K562 (cell line): ENCODE data around the gene HOXB8. TPM values are rescaled to one million over a fixed set of nuclear protein-coding genes. Genes with fewer than 3 reads are reported as not detected.

ENCODE experiments used
- COPS2 ChIP-seq: fragments of 450-650 bp; conservative IDR thresholded peaks from 2 replicates; pipeline ENCODE4 v1.6.1; 2016; ENCODE audit warnings: mild to moderate bottlenecking, moderate library complexity
- CUX1 ChIP-seq: fragments of 200-800 bp; sonication (Bioruptor generic); IDR thresholded peaks from 2 replicates; pipeline ENCODE4 v1.6.1; 2016; ENCODE audit warnings: missing genetic modification characterization, missing compliant biosample characterization
- FOXK2 ChIP-seq, 2 experiments: fragments of 450-650 bp; IDR thresholded peaks in 1 of 2; conservative IDR thresholded peaks in 1 of 2; 2 replicates each; pipeline ENCODE4 v1.6.1; 2016; ENCODE audit warnings: low read depth in 2 of 2, mild to moderate bottlenecking in 1 of 2
- HINFP ChIP-seq: fragments of 450-650 bp; conservative IDR thresholded peaks from 2 replicates; pipeline ENCODE4 v1.6.1; 2016; ENCODE audit warnings: missing genetic modification characterization, low read depth, mild to moderate bottlenecking, control low read depth, missing compliant biosample characterization
- LEF1 ChIP-seq: fragments of 450-650 bp; IDR thresholded peaks from 2 replicates; pipeline ENCODE4 v1.6.1; 2016; ENCODE audit warnings: mild to moderate bottlenecking
- PYGO2 ChIP-seq: fragments of 450-650 bp; IDR thresholded peaks from 2 replicates; pipeline ENCODE4 v1.6.1; 2016; ENCODE audit warnings: mild to moderate bottlenecking, missing genetic modification characterization, moderate library complexity, missing compliant biosample characterization
- polyA plus RNA-seq, 8 experiments: library from polyadenylated mRNA; depleted of rRNA in 4 of 8; stranded (reverse) in 5 of 8; unstranded in 3 of 8; fragments of >200 nt; fragmentation: Nextera tagmentation in 2 of 8; fragmentation: Illumina TruSeq in 1 of 8; extraction: Ambion mirVana in 2 of 8; extraction: Trizol in 1 of 8; gene quantifications; 2 replicates each; pipeline versions ENCODE4 v1.2.1 to v1.2.3, GENCODE V29; 2011 to 2014; ENCODE audit warnings: inconsistent platforms in 1 of 8, missing spikeins in 1 of 8
- total RNA-seq, 7 experiments: library from RNA; depleted of rRNA in 6 of 7; stranded (reverse); fragments of >200 nt in 6 of 7; fragmentation: Illumina TruSeq in 2 of 7; extraction: Trizol in 2 of 7; gene quantifications; 2 replicates each; pipeline versions ENCODE4 v1.2.1 to v1.2.3, GENCODE V29; 2011 to 2021; ENCODE audit warnings: low replicate concordance in 1 of 7

The HOXB8 gene
- total and polyA plus RNA-seq, 9 of the 15 experiments (the other 6 are each of a cell fraction or from before 2014, with no cell fraction given), result 0.52 to 23.8 (median 3.6) TPM

- TF ChIP-seq CUX1 (no peak), PYGO2 (tag) (peak; percentile 51; the same call in 1 of the 2 replicates), COPS2 (no peak), LEF1 (peak; percentile 46; the same call in 1 of the 2 replicates), HINFP (tag) (0 out of 2 replicates have a peak, but pooled peaks have one; percentile 8), FOXK2 (conservative IDR thresholded peaks at IDR 0.05 in 1 of 2, IDR thresholded peaks at IDR 0.05 in 1 of 2; ENCODE audit: low read depth in 2 of 2) (0 out of 4 replicates have a peak, but pooled peaks of 1 of the 2 experiments have one; percentile 25)
Measured at GRCh38 chr17:48631693-48632578, 16.8 kb upstream of the HOXB8 start (continued).
